HepG2 (cell line): ENCODE results near the gene ST6GALNAC2. TPM values are rescaled to one million over a fixed set of nuclear protein-coding genes. Genes with fewer than 3 reads are reported as not detected.

Experiments
- ADNP ChIP-seq: sonication (generic); formaldehyde crosslinking; IDR thresholded peaks from 2 replicates; pipeline ENCODE4 v1.4.0; 2020; ENCODE audit warnings: missing genetic modification reagents
- BCL6 ChIP-seq: IDR thresholded peaks from 2 replicates; pipeline ENCODE4 v1.6.1; 2016; ENCODE audit warnings: missing genetic modification reagents, missing compliant biosample characterization
- DNMT3B ChIP-seq: conservative IDR thresholded peaks from 2 replicates; pipeline ENCODE4 v1.6.1; 2016; ENCODE audit warnings: missing biosample characterization, control low read depth
- HDAC1 ChIP-seq: sonication (generic); formaldehyde crosslinking; IDR thresholded peaks from 2 replicates; pipeline ENCODE4 v1.5.1; 2020; ENCODE audit warnings: mild to moderate bottlenecking, missing genetic modification reagents
- HOXD1 ChIP-seq: sonication (generic); formaldehyde crosslinking; IDR thresholded peaks from 2 replicates; pipeline ENCODE4 v1.5.0; 2020; ENCODE audit warnings: missing genetic modification reagents
- NCOA1 ChIP-seq: sonication (generic); formaldehyde crosslinking; IDR thresholded peaks from 2 replicates; pipeline ENCODE4 v1.9.0; 2021; ENCODE audit warnings: missing genetic modification reagents
- NCOA5 ChIP-seq: sonication (generic); formaldehyde crosslinking; IDR thresholded peaks from 2 replicates; pipeline ENCODE4 v1.4.0; 2020; ENCODE audit warnings: missing genetic modification reagents
- NFATC3 ChIP-seq: sonication (generic); formaldehyde crosslinking; IDR thresholded peaks from 2 replicates; pipeline ENCODE4 v1.5.1; 2020; ENCODE audit warnings: mild to moderate bottlenecking, missing genetic modification reagents
- PBX2 ChIP-seq: IDR thresholded peaks from 2 replicates; pipeline ENCODE4 v1.6.1; 2016; ENCODE audit warnings: control low read depth
- ZFP37 ChIP-seq: sonication (generic); formaldehyde crosslinking; IDR thresholded peaks from 2 replicates; pipeline ENCODE4 v1.4.0; 2020; ENCODE audit warnings: missing genetic modification reagents, borderline replicate concordance
- ZFP82 ChIP-seq: sonication (generic); formaldehyde crosslinking; IDR thresholded peaks from 2 replicates; pipeline ENCODE4 v1.5.1; 2020; ENCODE audit warnings: mild to moderate bottlenecking, missing genetic modification reagents, borderline replicate concordance
- ZNF17 ChIP-seq: sonication (generic); formaldehyde crosslinking; IDR thresholded peaks from 2 replicates; pipeline ENCODE4 v1.5.0; 2020; ENCODE audit warnings: mild to moderate bottlenecking, missing genetic modification reagents
- ZNF263 ChIP-seq: sonication (generic); formaldehyde crosslinking; IDR thresholded peaks from 2 replicates; pipeline ENCODE4 v1.4.0; 2020; ENCODE audit warnings: missing genetic modification reagents
- ZNF354B ChIP-seq: sonication (generic); formaldehyde crosslinking; IDR thresholded peaks from 2 replicates; pipeline ENCODE4 v1.8.0; 2022; ENCODE audit warnings: mild to moderate bottlenecking, missing genetic modification reagents
- ZNF552 ChIP-seq: sonication (generic); formaldehyde crosslinking; IDR thresholded peaks from 2 replicates; pipeline ENCODE4 v1.9.0; 2022; ENCODE audit warnings: missing genetic modification reagents, mild to moderate bottlenecking, borderline replicate concordance
- ZNF773 ChIP-seq: sonication (generic); formaldehyde crosslinking; IDR thresholded peaks from 2 replicates; pipeline ENCODE4 v1.4.0; 2020; ENCODE audit warnings: missing genetic modification reagents, borderline replicate concordance
- polyA plus RNA-seq, 8 experiments: library from polyadenylated mRNA; depleted of rRNA in 3 of 8; stranded (reverse) in 7 of 8; unstranded in 1 of 8; fragments of >200 nt; fragmentation: Illumina TruSeq in 4 of 8; extraction: Trizol in 4 of 8; gene quantifications; 2 replicates each; pipeline versions ENCODE4 v1.2.1 to v1.2.3, GENCODE V29; 2011 to 2016; ENCODE audit warnings: low read depth in 4 of 8, missing spikeins in 1 of 8, mixed read lengths in 1 of 8; ENCODE audit not compliant: insufficient read depth in 1 of 8
- total RNA-seq, 5 experiments: library from RNA; depleted of rRNA; stranded (reverse); fragments of >200 nt; fragmentation: Illumina TruSeq; extraction: Trizol; gene quantifications; 2 replicates each; pipeline ENCODE4 v1.2.3, GENCODE V29; 2016; ENCODE audit warnings: low read depth in 1 of 5
- TF ChIP-seq, protein P1 (sequence below): sonication (generic); formaldehyde crosslinking; IDR thresholded peaks from 2 replicates; pipeline ENCODE4 v1.4.0; 2020; ENCODE audit warnings: mild to moderate bottlenecking, missing genetic modification reagents
- TF ChIP-seq, protein P2 (sequence below), 2 experiments: sonication (generic) in 1 of 2; formaldehyde crosslinking in 1 of 2; IDR thresholded peaks; 2 replicates each; pipeline versions ENCODE4 v1.6.1 to v1.9.0; 2014 to 2022; ENCODE audit warnings: antibody characterized with exemption in 1 of 2, borderline replicate concordance in 1 of 2, inconsistent platforms in 1 of 2, low read depth in 1 of 2, missing genetic modification reagents in 1 of 2
- TF ChIP-seq, protein P3 (sequence below): sonication (generic); formaldehyde crosslinking; IDR thresholded peaks from 2 replicates; pipeline ENCODE4 v1.4.0; 2020; ENCODE audit warnings: mild to moderate bottlenecking, low read depth, missing genetic modification reagents

ST6GALNAC2 gene
- total and polyA plus RNA-seq, 2 of the 13 experiments (the other 11 are each of a cell fraction or from before 2014, with no cell fraction given): 0.12 to 0.49 TPM

- TF ChIP-seq PBX2: no peak
- TF ChIP-seq, protein P1, sequence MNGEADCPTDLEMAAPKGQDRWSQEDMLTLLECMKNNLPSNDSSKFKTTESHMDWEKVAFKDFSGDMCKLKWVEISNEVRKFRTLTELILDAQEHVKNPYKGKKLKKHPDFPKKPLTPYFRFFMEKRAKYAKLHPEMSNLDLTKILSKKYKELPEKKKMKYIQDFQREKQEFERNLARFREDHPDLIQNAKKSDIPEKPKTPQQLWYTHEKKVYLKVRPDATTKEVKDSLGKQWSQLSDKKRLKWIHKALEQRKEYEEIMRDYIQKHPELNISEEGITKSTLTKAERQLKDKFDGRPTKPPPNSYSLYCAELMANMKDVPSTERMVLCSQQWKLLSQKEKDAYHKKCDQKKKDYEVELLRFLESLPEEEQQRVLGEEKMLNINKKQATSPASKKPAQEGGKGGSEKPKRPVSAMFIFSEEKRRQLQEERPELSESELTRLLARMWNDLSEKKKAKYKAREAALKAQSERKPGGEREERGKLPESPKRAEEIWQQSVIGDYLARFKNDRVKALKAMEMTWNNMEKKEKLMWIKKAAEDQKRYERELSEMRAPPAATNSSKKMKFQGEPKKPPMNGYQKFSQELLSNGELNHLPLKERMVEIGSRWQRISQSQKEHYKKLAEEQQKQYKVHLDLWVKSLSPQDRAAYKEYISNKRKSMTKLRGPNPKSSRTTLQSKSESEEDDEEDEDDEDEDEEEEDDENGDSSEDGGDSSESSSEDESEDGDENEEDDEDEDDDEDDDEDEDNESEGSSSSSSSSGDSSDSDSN: peak; percentile 72
- peak; percentile 40; the same call in 1 of the 2 replicates for TF ChIP-seq HDAC1 (CRISPR knock-in tag)
- no peak for TF ChIP-seq NFATC3
- TF ChIP-seq ZNF17 (CRISPR knock-in tag): no peak
- no peak for TF ChIP-seq BCL6 (CRISPR knock-in tag)
- no peak for TF ChIP-seq NCOA5
- no peak for TF ChIP-seq ZNF354B (CRISPR knock-in tag)
- TF ChIP-seq, protein P2, sequence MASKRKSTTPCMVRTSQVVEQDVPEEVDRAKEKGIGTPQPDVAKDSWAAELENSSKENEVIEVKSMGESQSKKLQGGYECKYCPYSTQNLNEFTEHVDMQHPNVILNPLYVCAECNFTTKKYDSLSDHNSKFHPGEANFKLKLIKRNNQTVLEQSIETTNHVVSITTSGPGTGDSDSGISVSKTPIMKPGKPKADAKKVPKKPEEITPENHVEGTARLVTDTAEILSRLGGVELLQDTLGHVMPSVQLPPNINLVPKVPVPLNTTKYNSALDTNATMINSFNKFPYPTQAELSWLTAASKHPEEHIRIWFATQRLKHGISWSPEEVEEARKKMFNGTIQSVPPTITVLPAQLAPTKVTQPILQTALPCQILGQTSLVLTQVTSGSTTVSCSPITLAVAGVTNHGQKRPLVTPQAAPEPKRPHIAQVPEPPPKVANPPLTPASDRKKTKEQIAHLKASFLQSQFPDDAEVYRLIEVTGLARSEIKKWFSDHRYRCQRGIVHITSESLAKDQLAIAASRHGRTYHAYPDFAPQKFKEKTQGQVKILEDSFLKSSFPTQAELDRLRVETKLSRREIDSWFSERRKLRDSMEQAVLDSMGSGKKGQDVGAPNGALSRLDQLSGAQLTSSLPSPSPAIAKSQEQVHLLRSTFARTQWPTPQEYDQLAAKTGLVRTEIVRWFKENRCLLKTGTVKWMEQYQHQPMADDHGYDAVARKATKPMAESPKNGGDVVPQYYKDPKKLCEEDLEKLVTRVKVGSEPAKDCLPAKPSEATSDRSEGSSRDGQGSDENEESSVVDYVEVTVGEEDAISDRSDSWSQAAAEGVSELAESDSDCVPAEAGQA (IDR thresholded peaks at IDR 0.05; ENCODE audit: low read depth): no peak
- TF ChIP-seq, protein P2 (CRISPR knock-in tag; IDR thresholded peaks at IDR 0.05; ENCODE audit: borderline replicate concordance): no peak
- TF ChIP-seq NCOA1: no peak
- no peak for TF ChIP-seq ADNP (CRISPR knock-in tag)
- peak; percentile 77 for TF ChIP-seq DNMT3B (CRISPR knock-in tag)
- no peak for TF ChIP-seq HOXD1
- TF ChIP-seq ZNF773 (CRISPR knock-in tag): no peak
- TF ChIP-seq, protein P3, sequence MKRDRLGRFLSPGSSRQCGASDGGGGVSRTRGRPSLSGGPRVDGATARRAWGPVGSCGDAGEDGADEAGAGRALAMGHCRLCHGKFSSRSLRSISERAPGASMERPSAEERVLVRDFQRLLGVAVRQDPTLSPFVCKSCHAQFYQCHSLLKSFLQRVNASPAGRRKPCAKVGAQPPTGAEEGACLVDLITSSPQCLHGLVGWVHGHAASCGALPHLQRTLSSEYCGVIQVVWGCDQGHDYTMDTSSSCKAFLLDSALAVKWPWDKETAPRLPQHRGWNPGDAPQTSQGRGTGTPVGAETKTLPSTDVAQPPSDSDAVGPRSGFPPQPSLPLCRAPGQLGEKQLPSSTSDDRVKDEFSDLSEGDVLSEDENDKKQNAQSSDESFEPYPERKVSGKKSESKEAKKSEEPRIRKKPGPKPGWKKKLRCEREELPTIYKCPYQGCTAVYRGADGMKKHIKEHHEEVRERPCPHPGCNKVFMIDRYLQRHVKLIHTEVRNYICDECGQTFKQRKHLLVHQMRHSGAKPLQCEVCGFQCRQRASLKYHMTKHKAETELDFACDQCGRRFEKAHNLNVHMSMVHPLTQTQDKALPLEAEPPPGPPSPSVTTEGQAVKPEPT (CRISPR knock-in tag): no peak
- TF ChIP-seq ZFP37 (CRISPR knock-in tag): no peak
- no peak for TF ChIP-seq ZNF552 (CRISPR knock-in tag)
- TF ChIP-seq ZFP82: no peak
- TF ChIP-seq ZNF263: peak; percentile 55; the same call in 1 of the 2 replicates
Measured at GRCh38 chr17:76527430-76528111, 58.1 kb downstream of the ST6GALNAC2 start (continued).
